Measurements from ENCODE around the gene MIGA1. TPM values are rescaled to one million over a fixed set of nuclear protein-coding genes. Genes with fewer than 3 reads are reported as not detected.
A peak's percentile ranks its signal among the peaks of the same experiment; 100 is the strongest.

MIGA1 gene
- total and polyA plus RNA-seq, 7 donors = 1.2 to 22.2 (median 18.8) TPM

DNA sequence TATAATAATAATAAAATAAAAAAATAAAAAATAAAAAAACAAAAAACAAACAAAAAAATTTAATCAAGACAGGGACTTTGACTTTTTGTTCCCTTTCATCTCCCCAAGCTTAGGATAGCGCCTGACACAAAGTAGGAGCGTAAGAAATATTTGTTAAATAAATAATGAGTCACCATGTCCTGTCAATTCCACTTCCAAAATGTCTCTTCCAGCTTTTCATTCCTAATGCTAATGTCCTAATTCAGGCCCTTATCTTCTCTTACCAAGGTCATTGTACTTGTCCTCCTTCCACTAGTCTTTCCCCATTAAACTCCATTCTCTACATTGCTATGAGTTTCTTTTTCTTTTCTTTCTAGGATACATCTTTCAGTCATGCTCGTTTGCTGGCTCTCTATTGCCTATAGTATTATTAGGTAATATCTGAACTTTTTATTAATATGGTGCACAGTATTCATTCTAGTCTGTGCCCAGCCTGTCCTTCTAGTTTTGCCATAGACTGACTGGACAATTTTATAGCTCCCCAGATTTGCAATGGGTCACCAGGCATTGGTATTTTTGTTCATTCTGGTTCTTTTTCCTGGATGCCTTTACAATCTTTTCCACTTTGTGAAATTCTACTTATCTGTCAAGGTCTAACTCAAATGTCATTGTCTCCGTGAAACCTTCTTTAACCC lies 120.3 kb downstream of the MIGA1 start:
- Histone ChIP-seq H3K9me3 (no peaks in the 10 kb centered on the region), H3K27me3 (no peaks in the 10 kb centered on the region), H3K27ac (peak overlapping the region; percentile 10 to 63 (median 44)), H3K4me3 (peak overlapping the region in 2 of 4 donors; percentile 2 to 8), H3K36me3 (peaks cover 0 to under 1% (median 0%) of the 10 kb centered on the region in 4 donors), H3K4me1 (peaks cover 0 to 48% (median 28%) of the 10 kb centered on the region in 4 donors)
- TF ChIP-seq POLR2A (IDR thresholded peaks at IDR 0.05) = no peak
- no peak for TF ChIP-seq EP300 (IDR thresholded peaks at IDR 0.05)
- TF ChIP-seq, protein P1, sequence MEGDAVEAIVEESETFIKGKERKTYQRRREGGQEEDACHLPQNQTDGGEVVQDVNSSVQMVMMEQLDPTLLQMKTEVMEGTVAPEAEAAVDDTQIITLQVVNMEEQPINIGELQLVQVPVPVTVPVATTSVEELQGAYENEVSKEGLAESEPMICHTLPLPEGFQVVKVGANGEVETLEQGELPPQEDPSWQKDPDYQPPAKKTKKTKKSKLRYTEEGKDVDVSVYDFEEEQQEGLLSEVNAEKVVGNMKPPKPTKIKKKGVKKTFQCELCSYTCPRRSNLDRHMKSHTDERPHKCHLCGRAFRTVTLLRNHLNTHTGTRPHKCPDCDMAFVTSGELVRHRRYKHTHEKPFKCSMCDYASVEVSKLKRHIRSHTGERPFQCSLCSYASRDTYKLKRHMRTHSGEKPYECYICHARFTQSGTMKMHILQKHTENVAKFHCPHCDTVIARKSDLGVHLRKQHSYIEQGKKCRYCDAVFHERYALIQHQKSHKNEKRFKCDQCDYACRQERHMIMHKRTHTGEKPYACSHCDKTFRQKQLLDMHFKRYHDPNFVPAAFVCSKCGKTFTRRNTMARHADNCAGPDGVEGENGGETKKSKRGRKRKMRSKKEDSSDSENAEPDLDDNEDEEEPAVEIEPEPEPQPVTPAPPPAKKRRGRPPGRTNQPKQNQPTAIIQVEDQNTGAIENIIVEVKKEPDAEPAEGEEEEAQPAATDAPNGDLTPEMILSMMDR (IDR thresholded peaks at IDR 0.05) = no peak
- TF ChIP-seq POLR2AphosphoS5 (IDR thresholded peaks at IDR 0.05) = peak in 1 of 4 donors; percentile 8
- intact Hi-C loops (cut with DNase I) = no loop called here
- WGBS, 2 donors = 76 to 85% methylated on average over 4 of the region's 4 CpGs
- no peak for DNase-seq

DNA sequence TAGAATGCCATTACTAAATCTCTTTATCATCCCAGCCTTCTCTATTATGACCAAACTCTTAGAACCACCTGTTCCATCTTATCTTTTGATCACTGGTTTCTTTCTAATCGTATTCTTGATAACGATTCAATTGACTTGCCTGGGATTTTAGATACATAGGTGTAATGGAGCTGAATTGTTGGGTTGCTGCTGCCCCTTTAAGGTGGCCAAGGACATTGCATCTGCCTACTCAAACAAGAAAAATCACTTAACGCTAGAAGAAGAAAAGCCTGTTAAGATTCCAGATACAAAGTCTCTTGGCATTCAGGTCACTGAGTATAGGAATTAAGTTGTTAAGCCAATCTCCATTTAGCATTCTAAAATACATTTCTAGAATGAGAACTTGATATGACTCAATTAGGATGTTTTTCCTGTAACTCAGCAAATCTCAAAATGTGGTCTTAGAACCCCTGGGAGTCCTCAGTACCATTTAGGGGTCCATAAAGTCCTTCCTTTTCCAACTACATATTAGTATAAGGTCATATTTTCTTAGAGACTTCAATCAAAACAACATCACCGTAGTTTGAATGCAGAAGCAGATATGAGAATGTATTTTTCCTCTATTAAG lies 121.3 kb downstream of the MIGA1 start:
- Histone ChIP-seq H3K36me3 (no peaks in the 10 kb centered on the region), H3K4me1 (peaks cover 0 to 46% (median 31%) of the 10 kb centered on the region in 4 donors), H3K27me3 (no peaks in the 10 kb centered on the region), H3K27ac (peak overlapping the region in 3 of 4 donors; percentile 34 to 63 (median 55)), H3K9me3 (no peaks in the 10 kb centered on the region), H3K4me3 (peak overlapping the region in 2 of 4 donors; percentile 2 to 8)
- intact Hi-C loops (cut with DNase I) = no loop called here
- TF ChIP-seq POLR2A (IDR thresholded peaks at IDR 0.05) = no peak
- TF ChIP-seq, protein P1 (IDR thresholded peaks at IDR 0.05) = peak in 3 of 4 experiments; percentile 50 to 69 (median 68)
- WGBS, 2 donors = 18 to 35% methylated on average over 4 of the region's 4 CpGs
- DNase-seq = no peak

DNA sequence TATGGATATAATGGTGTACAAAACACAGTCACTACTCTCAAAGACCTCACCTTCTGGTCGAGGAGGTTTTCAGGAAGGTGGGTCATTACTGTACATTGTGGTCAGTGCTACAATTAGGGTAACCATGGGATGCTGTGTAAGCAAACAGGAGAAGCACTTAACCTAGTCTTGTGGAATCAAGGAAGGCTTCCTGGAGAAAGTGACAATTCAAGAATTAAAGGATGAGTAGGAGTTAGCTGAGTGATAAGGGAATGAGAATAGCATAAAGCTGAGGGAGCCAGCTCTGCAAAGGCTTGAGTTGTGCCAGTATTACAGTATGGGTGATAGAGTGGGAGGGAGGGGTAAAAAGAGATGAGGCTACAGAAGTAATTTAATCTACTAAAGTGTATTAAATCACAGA lies 126.2 kb downstream of the MIGA1 start:
- TF ChIP-seq EP300 (IDR thresholded peaks at IDR 0.05) = no peak
- TF ChIP-seq, protein P1 (IDR thresholded peaks at IDR 0.05) = no peak
- no peak for TF ChIP-seq POLR2A (IDR thresholded peaks at IDR 0.05)
- TF ChIP-seq POLR2AphosphoS5 (IDR thresholded peaks at IDR 0.05) = no peak
- H3K4me1 ChIP-seq = peaks cover 0 to 40% (median 19%) of the 10 kb centered on the region in 4 donors
- intact Hi-C loops (cut with DNase I) = no loop called here
- WGBS, 2 donors = 64 to 77% methylated on average over 1 of the region's 1 CpG
- DNase-seq = no peak
- H3K4me3 ChIP-seq = no peak overlapping the region
- peak overlapping the region in 1 of 4 donors; percentile 27 for H3K27ac ChIP-seq
- H3K9me3 ChIP-seq = no peaks in the 10 kb centered on the region
- H3K27me3 ChIP-seq = no peaks in the 10 kb centered on the region
- no peaks in the 10 kb centered on the region for H3K36me3 ChIP-seq

DNA sequence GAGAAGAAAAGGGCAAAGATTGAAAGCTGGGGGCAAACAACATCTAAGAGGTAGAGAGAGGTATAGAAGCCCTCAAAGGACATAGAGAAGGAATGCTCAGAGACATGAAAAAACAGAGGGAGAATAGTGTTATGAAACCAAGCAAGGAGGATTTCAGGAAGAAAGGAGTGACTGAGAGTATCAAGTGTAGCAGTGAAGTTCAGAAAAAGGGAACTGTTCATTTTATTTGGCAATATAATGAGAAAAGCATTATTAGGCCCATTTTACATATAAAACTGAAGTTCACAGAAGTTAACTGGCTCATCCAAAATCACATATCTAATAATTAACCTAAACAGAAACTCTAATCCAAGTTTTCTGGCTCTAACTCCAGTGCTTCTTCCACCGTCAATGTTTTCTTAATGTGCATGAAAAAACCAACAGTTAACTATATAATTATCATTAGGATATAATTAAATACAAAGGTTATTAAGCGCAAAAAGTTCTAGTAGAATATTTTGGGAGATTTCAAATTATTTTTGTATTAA lies 126.6 kb downstream of the MIGA1 start:
- Histone ChIP-seq H3K4me1 (peaks cover 0 to 35% (median 17%) of the 10 kb centered on the region in 4 donors), H3K4me3 (no peak overlapping the region), H3K36me3 (no peaks in the 10 kb centered on the region), H3K27me3 (no peaks in the 10 kb centered on the region), H3K9me3 (no peaks in the 10 kb centered on the region), H3K27ac (peak overlapping the region in 1 of 4 donors; percentile 27)
- intact Hi-C loops (cut with DNase I) = no loop called here
- DNase-seq = no peak
- no peak for TF ChIP-seq POLR2A (IDR thresholded peaks at IDR 0.05)
- no peak for TF ChIP-seq EP300 (IDR thresholded peaks at IDR 0.05)
- TF ChIP-seq, protein P1 (IDR thresholded peaks at IDR 0.05) = no peak
- no peak for TF ChIP-seq POLR2AphosphoS5 (IDR thresholded peaks at IDR 0.05)
- WGBS, 2 donors = 87 to 89% methylated on average over 2 of the region's 2 CpGs

Data from sigmoid colon (tissue), 7 donors.